GM12801 (cell line): ENCODE results near the gene PCDHGA12.
"Not testable (repeated sequence)": the region's sequence is repeated elsewhere in the genome, so short reads cannot be mapped to it uniquely, and the experiment has no call there.

Experiments
- TF ChIP-seq, protein P1 (sequence below): IDR thresholded peaks from one replicate; pipeline ENCODE4 v1.5.1; 2011; ENCODE audit warnings: control low read depth; ENCODE audit not compliant: insufficient read length; ENCODE audit errors: extremely low read depth

The PCDHGA12 gene

GRCh38 chr5:141402553-141403243 lies 27.6 kb upstream of the PCDHGA12 start, which contains the start of gene PCDHGA9:
Gene PCDHGA9 (plus strand): TSS chr5:141402778. CDS start chr5:141402953, 175 bp downstream.
- TF ChIP-seq, protein P1, sequence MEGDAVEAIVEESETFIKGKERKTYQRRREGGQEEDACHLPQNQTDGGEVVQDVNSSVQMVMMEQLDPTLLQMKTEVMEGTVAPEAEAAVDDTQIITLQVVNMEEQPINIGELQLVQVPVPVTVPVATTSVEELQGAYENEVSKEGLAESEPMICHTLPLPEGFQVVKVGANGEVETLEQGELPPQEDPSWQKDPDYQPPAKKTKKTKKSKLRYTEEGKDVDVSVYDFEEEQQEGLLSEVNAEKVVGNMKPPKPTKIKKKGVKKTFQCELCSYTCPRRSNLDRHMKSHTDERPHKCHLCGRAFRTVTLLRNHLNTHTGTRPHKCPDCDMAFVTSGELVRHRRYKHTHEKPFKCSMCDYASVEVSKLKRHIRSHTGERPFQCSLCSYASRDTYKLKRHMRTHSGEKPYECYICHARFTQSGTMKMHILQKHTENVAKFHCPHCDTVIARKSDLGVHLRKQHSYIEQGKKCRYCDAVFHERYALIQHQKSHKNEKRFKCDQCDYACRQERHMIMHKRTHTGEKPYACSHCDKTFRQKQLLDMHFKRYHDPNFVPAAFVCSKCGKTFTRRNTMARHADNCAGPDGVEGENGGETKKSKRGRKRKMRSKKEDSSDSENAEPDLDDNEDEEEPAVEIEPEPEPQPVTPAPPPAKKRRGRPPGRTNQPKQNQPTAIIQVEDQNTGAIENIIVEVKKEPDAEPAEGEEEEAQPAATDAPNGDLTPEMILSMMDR = no peak

DNA sequence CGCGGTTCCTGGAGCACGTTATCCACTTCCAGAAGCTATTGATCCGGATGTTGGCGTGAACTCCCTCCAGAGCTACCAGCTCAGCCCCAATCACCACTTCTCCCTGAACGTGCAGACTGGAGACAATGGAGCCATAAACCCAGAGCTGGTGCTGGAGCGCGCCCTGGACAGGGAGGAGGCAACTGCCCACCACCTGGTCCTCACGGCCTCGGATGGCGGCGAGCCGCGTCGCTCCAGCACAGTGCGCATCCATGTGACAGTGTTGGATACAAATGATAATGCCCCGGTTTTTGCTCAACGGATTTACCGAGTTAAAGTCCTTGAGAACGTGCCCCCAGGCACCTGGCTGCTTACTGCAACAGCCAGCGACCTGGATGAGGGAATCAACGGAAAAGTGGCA lies 26.9 kb upstream of the PCDHGA12 start:
- TF ChIP-seq, protein P1 = no peak

- TF ChIP-seq, protein P1 = not testable (repeated sequence)
These were observed 22.4 kb upstream of the PCDHGA12 start, which contains the start of gene PCDHGB6 for GRCh38 chr5:141407790-141408505. Gene PCDHGB6 (plus strand): TSS chr5:141408021. CDS start chr5:141408203, 182 bp downstream.

GRCh38 chr5:141409598-141410306 lies 20.6 kb upstream of the PCDHGA12 start:
- TF ChIP-seq, protein P1 = no peak

DNA sequence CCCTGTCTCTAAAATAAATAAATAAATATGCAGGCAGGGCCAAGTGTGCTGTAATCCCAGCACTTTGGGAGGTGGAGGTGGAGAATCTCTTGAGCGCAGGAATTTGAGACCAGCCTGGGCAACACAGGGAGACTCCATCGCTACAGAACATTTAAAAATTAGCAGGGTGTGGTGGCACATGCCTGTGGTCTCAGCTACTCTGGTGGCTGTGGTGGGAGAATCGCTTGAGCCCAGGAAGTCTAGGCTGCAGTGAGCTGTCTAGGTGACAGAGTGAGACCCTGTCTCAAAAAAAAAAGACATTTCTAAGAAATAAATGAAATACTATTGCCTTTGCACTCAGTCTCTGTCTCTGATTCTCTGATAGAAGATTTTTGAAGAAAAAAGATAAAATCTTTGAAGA lies 18.7 kb upstream of the PCDHGA12 start:
- TF ChIP-seq, protein P1 = no peak

DNA sequence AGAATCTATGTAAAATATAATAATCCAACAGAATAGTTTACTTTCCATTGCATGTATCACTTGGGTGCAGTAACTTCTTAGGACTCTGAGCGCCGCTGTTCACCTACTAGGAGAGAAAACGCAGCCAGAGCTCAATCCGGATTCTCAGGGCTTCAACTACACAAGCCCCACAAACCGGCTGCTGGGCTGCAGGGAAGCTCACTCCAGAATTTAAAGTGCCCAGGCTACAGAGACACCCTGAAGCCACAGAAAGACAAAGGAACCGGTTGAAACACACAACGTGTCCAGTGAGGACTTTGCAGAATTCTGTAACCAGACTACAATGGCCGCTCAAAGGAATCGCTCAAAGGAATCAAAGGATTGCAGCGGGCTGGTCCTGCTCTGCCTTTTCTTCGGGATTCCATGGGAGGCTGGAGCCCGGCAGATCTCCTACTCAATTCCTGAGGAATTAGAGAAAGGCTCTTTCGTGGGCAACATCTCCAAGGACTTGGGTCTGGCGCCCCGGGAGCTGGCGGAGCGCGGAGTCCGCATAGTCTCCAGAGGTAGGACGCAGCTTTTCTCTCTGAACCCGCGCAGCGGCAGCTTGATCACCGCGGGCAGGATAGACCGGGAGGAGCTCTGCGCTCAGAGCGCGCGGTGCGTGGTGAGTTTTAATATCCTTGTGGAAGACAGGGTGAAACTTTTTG lies 17.3 kb upstream of the PCDHGA12 start, which contains the start of gene PCDHGA10:
PCDHGA10 (plus strand) TSS at position 134 of the 686 bp plus-strand sequence; CDS start at position 323, 189 bp downstream.
- TF ChIP-seq, protein P1 = no peak

DNA sequence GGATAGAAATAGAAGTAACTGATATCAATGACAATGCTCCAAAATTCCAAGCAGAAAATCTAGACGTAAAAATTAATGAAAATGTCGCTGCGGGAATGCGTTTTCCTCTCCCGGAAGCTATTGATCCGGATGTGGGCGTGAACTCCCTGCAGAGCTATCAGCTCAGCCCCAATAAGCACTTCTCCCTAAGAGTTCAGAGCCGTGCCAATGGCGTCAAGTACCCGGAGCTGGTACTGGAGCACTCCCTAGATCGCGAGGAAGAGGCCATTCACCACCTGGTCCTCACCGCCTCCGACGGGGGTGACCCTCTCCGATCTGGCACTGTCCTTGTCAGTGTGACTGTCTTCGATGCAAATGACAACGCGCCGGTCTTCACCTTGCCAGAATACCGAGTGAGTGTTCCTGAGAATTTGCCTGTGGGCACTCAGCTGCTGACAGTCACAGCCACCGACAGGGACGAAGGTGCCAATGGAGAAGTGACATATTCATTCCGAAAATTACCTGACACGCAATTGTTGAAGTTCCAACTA lies 16.7 kb upstream of the PCDHGA12 start:
- TF ChIP-seq, protein P1 = no peak
